COLO829 (cell line): ENCODE measurements around the gene UNC80.

Source experiments
- DNase-seq: peaks from one replicate; pipeline ENCODE4 v3.0.0; 2012; ENCODE audit warnings: low spot score

The UNC80 gene

GRCh38 chr2:209917154-209917771 is 145.6 kb downstream of the UNC80 start:
- DNase-seq: no peak

GRCh38 chr2:209918251-209918650 is 146.6 kb downstream of the UNC80 start:
- no peak for DNase-seq

GRCh38 chr2:209922116-209922515 is 150.5 kb downstream of the UNC80 start:
- no peak for DNase-seq

GRCh38 chr2:209929369-209929768 is 157.7 kb downstream of the UNC80 start:
- DNase-seq: no peak

- DNase-seq: peak; percentile 77
These were observed 162.2 kb downstream of the UNC80 start for GRCh38 chr2:209933499-209934483.

GRCh38 chr2:209936106-209936666 is 164.6 kb downstream of the UNC80 start:
- DNase-seq: no peak

GRCh38 chr2:209937893-209938292 is 166.3 kb downstream of the UNC80 start:
- DNase-seq: no peak

GRCh38 chr2:209938906-209939305 is 167.3 kb downstream of the UNC80 start:
- DNase-seq: peak; percentile 87

- DNase-seq: no peak
These were observed 169.3 kb downstream of the UNC80 start for GRCh38 chr2:209940936-209941335.

- no peak for DNase-seq
These were observed 170.8 kb downstream of the UNC80 start for GRCh38 chr2:209942426-209942825.

GRCh38 chr2:209942936-209943605 is 171.4 kb downstream of the UNC80 start:
- DNase-seq: no peak

GRCh38 chr2:209943776-209944175 is 172.1 kb downstream of the UNC80 start:
- DNase-seq: no peak

- peak; percentile 63 for DNase-seq
These were observed 174.9 kb downstream of the UNC80 start for GRCh38 chr2:209946539-209946938.

- no peak for DNase-seq
These were observed 184.6 kb downstream of the UNC80 start for GRCh38 chr2:209956271-209956670.

- no peak for DNase-seq
These were observed 186.4 kb downstream of the UNC80 start for GRCh38 chr2:209958016-209958415.

- DNase-seq: no peak
These were observed 188.4 kb downstream of the UNC80 start for GRCh38 chr2:209960045-209960444.

GRCh38 chr2:209960676-209961630 is 189.3 kb downstream of the UNC80 start:
- peak; percentile 72 for DNase-seq

- DNase-seq: no peak
These were observed 194.1 kb downstream of the UNC80 start for GRCh38 chr2:209965723-209966122.

- DNase-seq: no peak
These were observed 198.1 kb downstream of the UNC80 start for GRCh38 chr2:209969692-209970091.

- no peak for DNase-seq
These were observed 198.6 kb downstream of the UNC80 start for GRCh38 chr2:209970271-209970670.

- no peak for DNase-seq
These were observed 199.1 kb downstream of the UNC80 start for GRCh38 chr2:209970711-209971110.
